ENCODE data around the gene ATP5F1D. TPM values are rescaled to one million over a fixed set of nuclear protein-coding genes. Genes with fewer than 3 reads are reported as not detected.

The ATP5F1D gene
- total RNA-seq (2022; extraction: Qiagen RNA extraction; ENCODE audit: low read depth) = 99.5 to 201 TPM (median 159 TPM) in 5 replicates

DNA sequence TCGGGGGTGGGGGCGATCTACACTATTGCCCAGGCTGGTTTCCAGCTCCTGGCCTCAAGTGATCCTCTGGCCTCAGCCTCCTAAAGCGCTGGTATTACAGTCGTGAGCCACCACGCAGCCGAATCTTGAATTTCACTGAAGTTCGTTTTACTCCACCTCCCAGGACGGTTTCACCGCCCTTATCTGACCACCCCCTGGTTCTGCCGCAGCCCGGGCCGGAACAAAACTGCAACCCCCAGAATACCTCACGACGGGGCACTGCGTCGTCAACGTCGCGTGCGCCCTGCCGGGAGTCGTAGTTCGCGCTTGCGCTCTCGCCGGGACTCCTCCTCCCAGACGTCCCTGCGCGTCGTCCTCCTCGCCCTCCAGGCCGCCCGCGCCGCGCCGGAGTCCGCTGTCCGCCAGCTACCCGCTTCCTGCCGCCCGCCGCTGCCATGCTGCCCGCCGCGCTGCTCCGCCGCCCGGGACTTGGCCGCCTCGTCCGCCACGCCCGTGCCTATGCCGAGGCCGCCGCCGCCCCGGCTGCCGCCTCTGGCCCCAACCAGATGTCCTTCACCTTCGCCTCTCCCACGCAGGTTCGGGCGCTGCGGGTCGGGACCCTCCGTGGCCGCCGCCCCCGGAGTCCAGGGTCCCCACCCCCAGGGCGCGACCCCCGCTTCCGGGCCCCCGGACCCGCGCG, at the start of gene ATP5F1D:
Gene ATP5F1D (plus strand): TSS at position 335 of the 679 bp plus-strand sequence. CDS start 100 bp downstream, at position 435.

GRCh38 chr19:1205114-1206099, 36.1 kb upstream of the ATP5F1D start, which contains the start of gene STK11:
Gene STK11 (plus strand): TSS chr19:1205778. CDS start chr19:1206914, 1,136 bp downstream.

GRCh38 chr19:1237754-1238368, 3.7 kb upstream of the ATP5F1D start, which contains the start of gene CBARP:
Gene CBARP (minus strand): TSS chr19:1238005. CDS start chr19:1236100, 1,905 bp downstream.

GRCh38 chr19:1248139-1248785, 6.7 kb downstream of the ATP5F1D start, which contains the start of gene MIDN:
Gene MIDN (plus strand): TSS chr19:1248583. CDS start chr19:1250297, 1,714 bp downstream.

DNA sequence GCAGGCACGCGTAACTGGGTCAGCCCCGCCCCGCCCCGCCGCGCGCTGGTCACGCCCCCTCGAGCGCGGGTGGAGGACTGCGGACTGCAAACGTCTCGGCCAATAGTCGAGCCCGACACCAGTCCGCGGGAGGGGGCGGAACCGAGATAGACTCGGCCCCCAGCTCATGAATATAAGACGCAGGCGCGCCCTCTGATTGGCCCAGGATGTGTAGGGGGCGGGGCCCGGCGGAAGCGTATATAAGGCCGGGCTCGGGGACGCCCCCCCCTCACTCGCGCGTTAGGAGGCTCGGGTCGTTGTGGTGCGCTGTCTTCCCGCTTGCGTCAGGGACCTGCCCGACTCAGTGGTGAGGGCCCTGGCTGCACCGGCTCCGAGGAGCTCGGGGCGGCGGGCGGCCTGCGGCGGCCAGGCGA, 27.5 kb downstream of the ATP5F1D start, which contains the start of gene CIRBP:
Gene CIRBP (plus strand): TSS at position 268 of the 413 bp plus-strand sequence. CDS start 1,602 bp downstream, outside the sequence.

DNA sequence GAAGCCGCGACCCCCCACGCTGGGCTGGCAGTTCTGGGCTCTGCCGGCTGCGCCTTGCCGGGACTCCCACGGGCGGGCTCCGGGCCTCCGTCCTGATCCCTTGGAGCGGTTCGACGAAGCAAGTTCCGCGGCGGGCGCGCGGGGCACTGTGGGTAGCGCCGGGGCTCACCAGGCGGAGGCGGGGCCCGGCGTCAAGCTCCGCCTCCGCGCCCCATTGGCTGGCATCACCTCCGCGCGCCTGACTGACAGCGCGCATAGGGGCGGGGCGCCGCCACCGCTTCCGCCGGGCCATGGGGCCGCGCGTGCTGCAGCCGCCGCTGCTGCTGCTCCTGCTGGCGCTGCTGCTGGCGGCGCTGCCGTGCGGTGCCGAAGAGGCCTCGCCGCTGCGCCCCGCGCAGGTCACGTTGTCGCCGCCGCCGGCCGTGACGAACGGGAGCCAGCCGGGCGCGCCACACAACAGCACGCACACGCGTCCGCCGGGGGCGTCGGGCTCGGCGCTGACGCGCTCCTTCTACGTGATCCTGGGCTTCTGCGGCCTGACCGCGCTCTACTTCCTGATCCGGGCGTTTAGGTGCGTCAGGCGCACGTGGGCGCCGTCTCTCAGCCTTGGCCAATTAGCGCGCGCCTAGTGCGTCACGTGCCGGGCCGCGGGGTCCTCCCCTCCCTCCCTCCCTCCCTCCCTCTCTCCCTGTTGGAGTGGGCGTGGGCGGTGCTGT, 33.9 kb downstream of the ATP5F1D start, which contains the start of gene FAM174C:
Gene FAM174C (plus strand): TSS at position 271 of the 716 bp plus-strand sequence. CDS start 20 bp downstream, at position 291.

DNA sequence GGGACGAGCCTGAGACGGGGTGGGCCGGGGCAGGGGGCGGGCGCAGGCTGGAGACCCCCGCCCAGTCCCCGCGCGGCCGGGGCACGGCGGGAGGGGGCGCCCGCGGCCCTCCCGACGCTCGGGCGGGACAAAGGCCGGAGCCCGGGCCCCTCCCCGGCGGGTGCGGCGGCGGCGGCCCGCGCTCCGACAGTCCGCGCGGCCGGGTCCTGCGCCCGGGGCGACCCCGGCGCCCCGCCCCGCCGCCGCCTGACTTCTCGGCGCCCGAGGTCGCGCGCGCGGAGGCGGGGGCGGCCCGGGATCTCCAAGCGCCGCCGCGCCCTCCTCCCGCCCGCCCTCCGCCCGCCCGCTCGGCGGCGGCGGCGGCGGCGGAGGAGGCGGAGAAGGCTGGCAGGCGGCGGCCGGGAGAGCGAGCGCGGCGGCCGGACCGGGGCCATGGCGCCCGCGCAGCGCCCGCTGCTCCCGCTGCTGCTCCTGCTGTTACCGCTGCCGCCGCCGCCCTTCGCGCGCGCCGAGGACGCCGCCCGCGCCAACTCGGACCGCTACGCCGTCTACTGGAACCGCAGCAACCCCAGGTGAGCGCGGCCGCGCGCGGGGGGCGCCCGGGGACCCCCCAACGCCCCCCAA, 44.3 kb downstream of the ATP5F1D start, which contains the start of gene EFNA2:
Gene EFNA2 (plus strand): TSS at position 137 of the 624 bp plus-strand sequence. CDS start 296 bp downstream, at position 433.

Other genes with a start within 250 kb of the ATP5F1D start
- 1.8 to 3.2 TPM (median 2.6 TPM) in 5 replicates for gene GRIN3B, start 241.3 kb upstream of the ATP5F1D start, total RNA-seq (2022; extraction: Qiagen RNA extraction; ENCODE audit: low read depth)
- gene TMEM259, start 220.6 kb upstream of the ATP5F1D start, total RNA-seq (2022; extraction: Qiagen RNA extraction; ENCODE audit: low read depth) = 84.8 to 128 TPM (median 125 TPM) in 5 replicates
- gene RNU6-2, start 220.2 kb upstream of the ATP5F1D start, total RNA-seq (2022; extraction: Qiagen RNA extraction; ENCODE audit: low read depth) = not detected in 5 replicates
- 77.5 to 88.2 TPM (median 83.4 TPM) in 5 replicates for gene CNN2, start 215.1 kb upstream of the ATP5F1D start, total RNA-seq (2022; extraction: Qiagen RNA extraction; ENCODE audit: low read depth)
- 14.9 to 17.5 TPM (median 16.8 TPM) in 5 replicates for gene ABCA7, start 201.6 kb upstream of the ATP5F1D start, total RNA-seq (2022; extraction: Qiagen RNA extraction; ENCODE audit: low read depth)
- gene ARHGAP45, start 174.6 kb upstream of the ATP5F1D start, total RNA-seq (2022; extraction: Qiagen RNA extraction; ENCODE audit: low read depth) = 2.8 to 4.7 TPM (median 4.4 TPM) in 5 replicates
- gene POLR2E, start 146.4 kb upstream of the ATP5F1D start, total RNA-seq (2022; extraction: Qiagen RNA extraction; ENCODE audit: low read depth) = 180 to 261 TPM (median 238 TPM) in 5 replicates
- gene GPX4, start 137.8 kb upstream of the ATP5F1D start, total RNA-seq (2022; extraction: Qiagen RNA extraction; ENCODE audit: low read depth) = 452 to 503 TPM (median 489 TPM) in 5 replicates
- 25.0 to 38.4 TPM (median 37.0 TPM) in 5 replicates for gene SBNO2, start 67.5 kb upstream of the ATP5F1D start, total RNA-seq (2022; extraction: Qiagen RNA extraction; ENCODE audit: low read depth)
- gene STK11, start 36.0 kb upstream of the ATP5F1D start, total RNA-seq (2022; extraction: Qiagen RNA extraction; ENCODE audit: low read depth) = 30.8 to 36.4 TPM (median 36.1 TPM) in 5 replicates
- 2.2 to 4.3 TPM (median 4.1 TPM) in 5 replicates for gene CBARP, start 3.7 kb upstream of the ATP5F1D start, total RNA-seq (2022; extraction: Qiagen RNA extraction; ENCODE audit: low read depth)
- gene MIDN, start 6.8 kb downstream of the ATP5F1D start, total RNA-seq (2022; extraction: Qiagen RNA extraction; ENCODE audit: low read depth) = 42.4 to 55.4 TPM (median 51.8 TPM) in 5 replicates
- 89.3 to 186 TPM (median 97.4 TPM) in 5 replicates for gene CIRBP, start 27.6 kb downstream of the ATP5F1D start, total RNA-seq (2022; extraction: Qiagen RNA extraction; ENCODE audit: low read depth)
- gene FAM174C, start 33.8 kb downstream of the ATP5F1D start, total RNA-seq (2022; extraction: Qiagen RNA extraction; ENCODE audit: low read depth) = 50.5 to 98.6 TPM (median 76.3 TPM) in 5 replicates
- 1.0 to 2.1 TPM (median 1.8 TPM) in 5 replicates for gene EFNA2, start 44.1 kb downstream of the ATP5F1D start, total RNA-seq (2022; extraction: Qiagen RNA extraction; ENCODE audit: low read depth)
- 66.2 to 78.7 TPM (median 77.7 TPM) in 5 replicates for gene NDUFS7, start 142.2 kb downstream of the ATP5F1D start, total RNA-seq (2022; extraction: Qiagen RNA extraction; ENCODE audit: low read depth)
- 30.9 to 45.1 TPM (median 41.7 TPM) in 5 replicates for gene GAMT, start 159.8 kb downstream of the ATP5F1D start, total RNA-seq (2022; extraction: Qiagen RNA extraction; ENCODE audit: low read depth)
- 77.1 to 108 TPM (median 103 TPM) in 5 replicates for gene DAZAP1, start 165.8 kb downstream of the ATP5F1D start, total RNA-seq (2022; extraction: Qiagen RNA extraction; ENCODE audit: low read depth)
- 1,763 to 2,099 TPM (median 1,850 TPM) in 5 replicates for gene RPS15, start 196.6 kb downstream of the ATP5F1D start, total RNA-seq (2022; extraction: Qiagen RNA extraction; ENCODE audit: low read depth)
- gene APC2, start 208.4 kb downstream of the ATP5F1D start, total RNA-seq (2022; extraction: Qiagen RNA extraction; ENCODE audit: low read depth) = 1.1 to 2.3 TPM (median 2.0 TPM) in 5 replicates
- gene C19orf25, start 237.5 kb downstream of the ATP5F1D start, total RNA-seq (2022; extraction: Qiagen RNA extraction; ENCODE audit: low read depth) = 10.7 to 19.4 TPM (median 16.7 TPM) in 5 replicates
- 0.42 to 1.9 TPM (median 1.0 TPM) in 5 replicates for gene PCSK4, start 248.6 kb downstream of the ATP5F1D start, total RNA-seq (2022; extraction: Qiagen RNA extraction; ENCODE audit: low read depth)
- 4.3 to 6.8 TPM (median 4.4 TPM) in 5 replicates for gene REEP6, start 249.4 kb downstream of the ATP5F1D start, total RNA-seq (2022; extraction: Qiagen RNA extraction; ENCODE audit: low read depth)

Data from A549 treated with GW870086 at 1 μM for 4 hours (cell line).